ENCODE measurements around the gene RBM19. TPM values are rescaled to one million over a fixed set of nuclear protein-coding genes. Genes with fewer than 3 reads are reported as not detected.

The RBM19 gene
- total and polyA plus RNA-seq, 10 donors = 13.6 to 46.7 (median 34.5) TPM

- DNase-seq = no peak
- Histone ChIP-seq H3K9me3 (no peaks in the 10 kb centered on the region), H3K4me3 (no peak overlapping the region), H3K27me3 (replicated peaks in 1 of 7) (peaks cover 0 to 46% (median 0%) of the 10 kb centered on the region in 7 donors), H3K27ac (no peak overlapping the region), H3K36me3 (no peaks in the 10 kb centered on the region), H3K4me1 (no peaks in the 10 kb centered on the region)
- intact Hi-C loops (cut with DNase I; ENCODE audit: low total_unique reads) = no loop called here
- 0 to 90% (median 49%) methylated on average over 1 to 3 of the region's 3 CpGs for WGBS, 5 donors
- TF ChIP-seq POLR2AphosphoS5 (IDR thresholded peaks at IDR 0.05) = no peak
- no peak for TF ChIP-seq POLR2A (IDR thresholded peaks at IDR 0.05)
- TF ChIP-seq CTCF (IDR thresholded peaks at IDR 0.05 in 8 of 11, conservative IDR thresholded peaks at IDR 0.05 in 3 of 11) = no peak
Observed at GRCh38 chr12:114012744-114013431, 46.8 kb upstream of the RBM19 start.

- Histone ChIP-seq H3K27ac (no peak overlapping the region), H3K27me3 (replicated peaks in 1 of 7) (peaks cover 0 to 46% (median 0%) of the 10 kb centered on the region in 7 donors), H3K4me3 (no peak overlapping the region), H3K36me3 (no peaks in the 10 kb centered on the region), H3K4me1 (no peaks in the 10 kb centered on the region), H3K9me3 (no peaks in the 10 kb centered on the region)
- 72 to 77% (median 73%) methylated on average over 10 of the region's 10 CpGs for WGBS, 5 donors
- TF ChIP-seq CTCF (IDR thresholded peaks at IDR 0.05 in 8 of 11, conservative IDR thresholded peaks at IDR 0.05 in 3 of 11) = no peak
- no peak for DNase-seq
- intact Hi-C loops (cut with DNase I; ENCODE audit: low total_unique reads) = no loop called here
Observed at GRCh38 chr12:114011711-114012110, 45.6 kb upstream of the RBM19 start.

- Histone ChIP-seq H3K4me1 (no peaks in the 10 kb centered on the region), H3K27ac (no peak overlapping the region), H3K4me3 (no peak overlapping the region), H3K36me3 (no peaks in the 10 kb centered on the region), H3K9me3 (no peaks in the 10 kb centered on the region), H3K27me3 (replicated peaks in 1 of 7) (peaks cover 0 to 58% (median 0%) of the 10 kb centered on the region in 7 donors)
- TF ChIP-seq POLR2A (IDR thresholded peaks at IDR 0.05) = no peak
- TF ChIP-seq CTCF (IDR thresholded peaks at IDR 0.05 in 8 of 11, conservative IDR thresholded peaks at IDR 0.05 in 3 of 11) = no peak
- TF ChIP-seq POLR2AphosphoS5 (IDR thresholded peaks at IDR 0.05) = no peak
- intact Hi-C loops (cut with DNase I; ENCODE audit: low total_unique reads) = no loop called here
- DNase-seq = no peak
- WGBS, 5 donors = 73 to 83% (median 75%) methylated on average over 11 of the region's 11 CpGs
Observed at GRCh38 chr12:114006482-114007425, 40.6 kb upstream of the RBM19 start.

- Histone ChIP-seq H3K36me3 (no peaks in the 10 kb centered on the region), H3K9me3 (no peaks in the 10 kb centered on the region), H3K4me3 (no peak overlapping the region), H3K27ac (no peak overlapping the region), H3K4me1 (no peaks in the 10 kb centered on the region), H3K27me3 (replicated peaks in 1 of 7) (peaks cover 0 to 50% (median 0%) of the 10 kb centered on the region in 7 donors)
- intact Hi-C loops (cut with DNase I; ENCODE audit: low total_unique reads) = no loop called here
- TF ChIP-seq CTCF (IDR thresholded peaks at IDR 0.05 in 8 of 11, conservative IDR thresholded peaks at IDR 0.05 in 3 of 11) (no peak), POLR2A (IDR thresholded peaks at IDR 0.05) (no peak), POLR2AphosphoS5 (IDR thresholded peaks at IDR 0.05) (no peak)
- 75 to 86% (median 81%) methylated on average over 3 of the region's 3 CpGs for WGBS, 5 donors
- DNase-seq = no peak
Observed at GRCh38 chr12:114004402-114004801, 38.3 kb upstream of the RBM19 start.
